Retinal pigment epithelial cell (primary cell): ENCODE results near the gene UBE2G1.
"Not testable (repeated sequence)": the region's sequence is repeated elsewhere in the genome, so short reads cannot be mapped to it uniquely, and the experiment has no call there.

Experiments used
- DNase-seq: peaks from one replicate; pipeline ENCODE4 v3.0.0-alpha.2; 2010; ENCODE audit warnings: low read depth
- H3K4me3 ChIP-seq: 2 replicates; pipeline ENCODE4 v1.5.1; 2011; ENCODE audit warnings: mild to moderate bottlenecking, low read length, control low read depth, moderate library complexity
- TF ChIP-seq, protein P1 (sequence below): conservative IDR thresholded peaks from 2 replicates; pipeline ENCODE4 v1.5.1; 2011; ENCODE audit warnings: low read depth, low read length, control low read depth, inconsistent platforms

UBE2G1 gene

DNA sequence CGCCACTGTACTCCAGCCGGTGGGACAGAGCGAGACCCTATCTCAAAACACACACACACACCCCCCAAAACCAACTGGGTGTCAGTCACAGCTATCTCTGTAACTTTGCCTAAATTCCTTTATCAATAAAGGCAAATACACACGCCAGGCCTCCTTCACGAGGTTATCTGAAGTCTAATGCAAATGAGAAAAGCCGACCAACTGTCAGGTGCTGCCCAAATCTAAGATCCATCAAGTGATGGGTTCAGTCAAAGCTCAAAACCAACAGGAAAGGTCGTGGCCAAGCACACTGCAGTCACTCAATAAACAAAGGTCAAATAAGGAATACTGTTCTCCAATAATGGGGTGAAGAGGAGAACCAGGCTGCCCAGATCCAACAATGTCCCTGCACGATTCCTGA, 103.8 kb downstream of the UBE2G1 start:
- TF ChIP-seq, protein P1, sequence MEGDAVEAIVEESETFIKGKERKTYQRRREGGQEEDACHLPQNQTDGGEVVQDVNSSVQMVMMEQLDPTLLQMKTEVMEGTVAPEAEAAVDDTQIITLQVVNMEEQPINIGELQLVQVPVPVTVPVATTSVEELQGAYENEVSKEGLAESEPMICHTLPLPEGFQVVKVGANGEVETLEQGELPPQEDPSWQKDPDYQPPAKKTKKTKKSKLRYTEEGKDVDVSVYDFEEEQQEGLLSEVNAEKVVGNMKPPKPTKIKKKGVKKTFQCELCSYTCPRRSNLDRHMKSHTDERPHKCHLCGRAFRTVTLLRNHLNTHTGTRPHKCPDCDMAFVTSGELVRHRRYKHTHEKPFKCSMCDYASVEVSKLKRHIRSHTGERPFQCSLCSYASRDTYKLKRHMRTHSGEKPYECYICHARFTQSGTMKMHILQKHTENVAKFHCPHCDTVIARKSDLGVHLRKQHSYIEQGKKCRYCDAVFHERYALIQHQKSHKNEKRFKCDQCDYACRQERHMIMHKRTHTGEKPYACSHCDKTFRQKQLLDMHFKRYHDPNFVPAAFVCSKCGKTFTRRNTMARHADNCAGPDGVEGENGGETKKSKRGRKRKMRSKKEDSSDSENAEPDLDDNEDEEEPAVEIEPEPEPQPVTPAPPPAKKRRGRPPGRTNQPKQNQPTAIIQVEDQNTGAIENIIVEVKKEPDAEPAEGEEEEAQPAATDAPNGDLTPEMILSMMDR = no peak
- peak overlapping the region; percentile 73 for H3K4me3 ChIP-seq
- DNase-seq = no peak

DNA sequence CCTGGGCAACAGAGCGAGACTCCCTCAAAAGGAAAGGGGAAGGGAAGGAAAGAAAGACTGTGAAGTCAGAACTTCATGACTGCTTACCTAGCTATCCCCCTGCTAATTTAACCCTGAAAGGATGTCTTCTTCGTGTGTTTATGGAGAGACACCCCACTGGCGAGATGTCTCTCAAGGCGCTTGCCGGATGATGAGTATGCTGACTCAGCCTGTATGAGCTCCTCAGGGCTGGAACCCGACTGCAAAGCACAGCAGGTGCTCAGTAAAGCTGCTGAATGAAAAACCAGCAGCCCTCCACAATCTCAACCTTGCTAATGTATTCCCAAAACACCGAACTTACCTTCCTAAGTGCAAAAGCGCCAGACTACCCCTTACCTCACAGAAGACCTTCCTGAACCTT, 105.0 kb downstream of the UBE2G1 start:
- H3K4me3 ChIP-seq = no peak overlapping the region
- no peak for DNase-seq
- TF ChIP-seq, protein P1 = no peak

DNA sequence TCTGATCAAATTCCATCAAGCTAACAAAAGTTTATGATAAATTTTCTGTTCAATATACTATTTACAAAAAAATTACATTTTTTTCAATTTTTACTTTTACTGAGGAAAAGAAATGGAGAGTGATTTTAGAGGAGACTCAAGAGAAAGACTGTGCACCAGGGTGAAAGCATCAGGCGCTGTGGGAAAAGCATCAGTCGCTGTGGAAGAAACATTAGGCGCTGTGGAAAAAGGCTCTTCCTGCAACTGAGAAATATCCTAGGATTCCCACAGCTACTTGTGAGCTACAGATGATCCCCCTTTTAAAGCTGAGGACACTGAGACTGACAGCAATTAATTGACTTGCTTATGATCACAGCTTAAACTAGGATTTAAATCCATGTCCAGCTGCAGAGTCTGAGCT, 107.6 kb downstream of the UBE2G1 start:
- TF ChIP-seq, protein P1 = no peak
- H3K4me3 ChIP-seq = no peak overlapping the region
- no peak for DNase-seq

DNA sequence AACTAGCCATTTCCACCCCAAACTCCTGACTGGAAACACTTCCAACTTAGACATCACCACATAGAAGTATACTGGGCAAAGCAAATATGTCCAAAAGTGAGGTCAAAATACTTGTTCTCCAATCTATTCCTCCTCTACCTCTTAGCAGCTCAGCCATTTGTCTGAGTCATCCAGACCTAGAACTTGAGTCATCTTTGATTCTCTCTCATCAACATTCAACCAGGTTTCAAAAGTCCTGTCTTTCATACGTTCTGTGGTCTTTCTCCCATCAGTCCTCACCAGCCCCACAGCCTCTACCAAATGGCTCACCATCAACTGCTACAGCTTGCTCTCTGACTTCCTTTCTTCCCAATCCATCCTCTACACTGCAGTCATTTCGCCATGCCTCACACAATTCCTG, 109.5 kb downstream of the UBE2G1 start:
- no peak for DNase-seq
- H3K4me3 ChIP-seq = no peak overlapping the region
- TF ChIP-seq, protein P1 = no peak

DNA sequence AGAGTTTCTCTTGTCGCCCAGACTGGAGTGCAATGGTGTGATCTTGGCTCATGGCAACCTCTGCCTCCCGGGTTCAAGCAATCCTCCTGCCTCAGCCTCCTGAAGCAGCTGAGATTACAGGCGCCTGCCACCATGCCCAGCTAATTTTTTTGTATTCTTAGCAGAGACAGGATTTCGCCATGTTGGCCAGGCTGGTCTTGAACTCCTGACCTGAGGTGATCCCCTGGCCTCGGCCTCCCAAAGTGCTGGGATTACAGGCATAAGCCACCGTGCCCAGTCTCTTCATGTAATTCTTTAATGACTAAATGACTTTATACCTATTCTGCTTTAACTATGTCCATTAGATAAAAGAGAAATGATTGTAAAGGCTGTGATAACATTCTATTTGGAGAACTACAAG, 111.2 kb downstream of the UBE2G1 start:
- H3K4me3 ChIP-seq, DNase-seq: not testable (repeated sequence)

DNA sequence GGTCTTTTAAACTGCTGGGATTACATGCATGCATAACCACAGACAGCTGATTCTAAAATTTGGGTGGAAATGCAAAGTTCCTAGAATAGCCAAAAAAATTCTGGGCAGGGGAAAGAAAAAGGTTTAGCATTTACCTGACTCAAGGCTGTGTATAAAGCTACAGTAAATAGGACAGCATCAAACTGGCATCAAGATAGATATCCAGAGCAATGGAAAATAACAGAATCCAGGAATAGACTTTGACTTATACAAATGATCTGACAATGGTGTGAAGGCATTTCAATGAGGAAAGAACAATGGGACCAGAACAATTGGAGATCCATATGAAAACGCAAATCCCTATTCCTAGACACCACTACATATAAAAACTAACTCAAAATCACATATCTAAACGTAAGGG, 115.6 kb downstream of the UBE2G1 start:
- H3K4me3 ChIP-seq = no peak overlapping the region
- no peak for DNase-seq
- TF ChIP-seq, protein P1 = no peak

DNA sequence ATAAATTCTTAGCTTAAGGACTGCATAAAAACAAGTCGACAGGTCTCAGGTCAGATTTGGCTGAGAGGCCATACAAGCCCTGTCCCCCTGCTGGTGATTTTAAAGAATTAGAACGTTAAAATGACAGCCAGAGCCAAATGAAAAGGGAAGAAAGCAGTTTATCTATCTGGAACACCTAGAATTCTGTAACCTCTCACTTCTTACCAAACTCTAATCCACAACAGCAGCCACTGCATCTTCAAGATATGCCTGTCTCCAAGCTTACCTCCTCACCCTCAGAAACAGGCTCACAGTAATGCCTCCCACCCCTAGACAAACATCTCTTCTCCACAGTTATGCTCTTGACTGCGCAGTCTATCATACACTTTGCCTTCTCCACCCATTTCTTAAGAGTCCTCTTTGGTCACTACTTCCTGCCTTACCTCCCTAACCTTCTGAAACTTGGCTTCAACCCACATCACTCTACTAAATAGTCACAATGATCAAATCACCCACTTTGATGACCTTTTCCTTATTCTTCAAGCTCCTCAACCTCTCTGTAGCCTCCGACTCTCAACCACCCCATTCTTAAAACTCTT, 116.9 kb downstream of the UBE2G1 start:
- no peak overlapping the region for H3K4me3 ChIP-seq
- TF ChIP-seq, protein P1 = peak; percentile 68
- no peak for DNase-seq
